WTC11 (cell line): ENCODE results near the gene SPEF1. TPM values are rescaled to one million over a fixed set of nuclear protein-coding genes. Genes with fewer than 3 reads are reported as not detected.

Experiments used
- ARID4B ChIP-seq: sonication (generic); formaldehyde crosslinking; IDR thresholded peaks from 2 replicates; pipeline ENCODE4 v1.8.0; 2023; ENCODE audit warnings: missing genetic modification reagents, mild to moderate bottlenecking, borderline replicate concordance
- CBFB ChIP-seq: sonication (generic); formaldehyde crosslinking; IDR thresholded peaks from 2 replicates; pipeline ENCODE4 v1.8.1; 2022; ENCODE audit warnings: mild to moderate bottlenecking, low read depth, missing genetic modification reagents
- CDX4 ChIP-seq: fragments of 250-450 bp; sonication (Bioruptor Pico); IDR thresholded peaks from 2 replicates; pipeline ENCODE4 v1.9.0; 2021; ENCODE audit warnings: moderate library complexity, mild to moderate bottlenecking, inconsistent platforms, borderline replicate concordance
- E2F1 ChIP-seq: sonication (generic); formaldehyde crosslinking; IDR thresholded peaks from 2 replicates; pipeline ENCODE4 v1.8.0; 2022; ENCODE audit warnings: mild to moderate bottlenecking, missing genetic modification reagents
- E2F5 ChIP-seq: sonication (generic); formaldehyde crosslinking; IDR thresholded peaks from 2 replicates; pipeline ENCODE4 v1.8.1; 2022; ENCODE audit warnings: mild to moderate bottlenecking, moderate library complexity, missing genetic modification reagents
- ETV6 ChIP-seq: sonication (generic); formaldehyde crosslinking; IDR thresholded peaks from 2 replicates; pipeline ENCODE4 v1.8.1; 2022; ENCODE audit warnings: mild to moderate bottlenecking, missing genetic modification reagents
- FOXK1 ChIP-seq: sonication (generic); formaldehyde crosslinking; IDR thresholded peaks from 2 replicates; pipeline ENCODE4 v1.8.0; 2022; ENCODE audit warnings: mild to moderate bottlenecking, moderate library complexity, missing genetic modification reagents
- FOXP1 ChIP-seq: sonication (generic); formaldehyde crosslinking; IDR thresholded peaks from 2 replicates; pipeline ENCODE4 v1.8.0; 2022; ENCODE audit warnings: missing genetic modification reagents, mild to moderate bottlenecking, moderate library complexity, borderline replicate concordance
- FOXP4 ChIP-seq: sonication (generic); formaldehyde crosslinking; IDR thresholded peaks from 2 replicates; pipeline ENCODE4 v1.8.0; 2022; ENCODE audit warnings: mild to moderate bottlenecking, missing genetic modification reagents
- GTF2I ChIP-seq: fragments of 250-450 bp; sonication (Bioruptor Pico); conservative IDR thresholded peaks from 2 replicates; pipeline ENCODE4 v1.4.0; 2021; ENCODE audit warnings: mild to moderate bottlenecking
- HMGXB4 ChIP-seq: sonication (generic); formaldehyde crosslinking; IDR thresholded peaks from 2 replicates; pipeline ENCODE4 v1.8.1; 2023; ENCODE audit warnings: mild to moderate bottlenecking, moderate library complexity, missing genetic modification reagents
- IRF1 ChIP-seq: sonication (generic); formaldehyde crosslinking; IDR thresholded peaks from 2 replicates; pipeline ENCODE4 v1.8.0; 2023; ENCODE audit warnings: missing genetic modification reagents
- JAZF1 ChIP-seq: fragments of 250-450 bp; sonication (Bioruptor Pico); IDR thresholded peaks from 2 replicates; pipeline ENCODE4 v1.9.0; 2021; ENCODE audit warnings: moderate library complexity, mild to moderate bottlenecking, inconsistent platforms
- KAT7 ChIP-seq: sonication (generic); formaldehyde crosslinking; IDR thresholded peaks from 2 replicates; pipeline ENCODE4 v1.8.1; 2023; ENCODE audit warnings: missing genetic modification reagents, mild to moderate bottlenecking, borderline replicate concordance
- MAX ChIP-seq: sonication (generic); formaldehyde crosslinking; IDR thresholded peaks from 2 replicates; pipeline ENCODE4 v1.8.0; 2022; ENCODE audit warnings: mild to moderate bottlenecking, missing genetic modification reagents
- NFYB ChIP-seq: sonication (generic); formaldehyde crosslinking; conservative IDR thresholded peaks from 2 replicates; pipeline ENCODE4 v1.8.0; 2022; ENCODE audit warnings: low read depth, missing genetic modification reagents
- OVOL2 ChIP-seq: fragments of 250-450 bp; sonication (Bioruptor Pico); IDR thresholded peaks from 2 replicates; pipeline ENCODE4 v1.9.0; 2021; ENCODE audit warnings: mild to moderate bottlenecking, borderline replicate concordance
- SMAD3 ChIP-seq: sonication (generic); formaldehyde crosslinking; IDR thresholded peaks from 2 replicates; pipeline ENCODE4 v1.8.0; 2022; ENCODE audit warnings: missing genetic modification reagents, mild to moderate bottlenecking, borderline replicate concordance
- SMAD4 ChIP-seq: sonication (generic); formaldehyde crosslinking; IDR thresholded peaks from 2 replicates; pipeline ENCODE4 v1.8.0; 2022; ENCODE audit warnings: mild to moderate bottlenecking, missing genetic modification reagents
- SP1 ChIP-seq: sonication (generic); formaldehyde crosslinking; conservative IDR thresholded peaks from 2 replicates; pipeline ENCODE4 v1.8.1; 2022; ENCODE audit warnings: missing genetic modification reagents
- TEAD4 ChIP-seq: sonication (generic); formaldehyde crosslinking; IDR thresholded peaks from 2 replicates; pipeline ENCODE4 v1.8.0; 2022; ENCODE audit warnings: mild to moderate bottlenecking, missing genetic modification reagents
- ZBTB43 ChIP-seq: sonication (generic); formaldehyde crosslinking; IDR thresholded peaks from 2 replicates; pipeline ENCODE4 v1.8.1; 2023; ENCODE audit warnings: mild to moderate bottlenecking, missing genetic modification reagents
- ZNF121 ChIP-seq: sonication (generic); formaldehyde crosslinking; IDR thresholded peaks from 2 replicates; pipeline ENCODE4 v1.8.0; 2023; ENCODE audit warnings: missing genetic modification reagents
- total RNA-seq: library from RNA; stranded (reverse); gene quantifications from 3 replicates; pipeline ENCODE4 v1.2.3, GENCODE V29; 2021

SPEF1 gene
- total RNA-seq, 1 experiment from 2014 or later, result 0.72 TPM

- TF ChIP-seq E2F5 (no peak), IRF1 (CRISPR knock-in tag) (no peak), KAT7 (CRISPR knock-in tag) (no peak), GTF2I (CRISPR knock-in tag) (peak; percentile 93), E2F1 (CRISPR knock-in tag) (no peak), MAX (CRISPR knock-in tag) (peak; percentile 74), FOXP4 (CRISPR knock-in tag) (peak; percentile 45; the same call in 1 of the 2 replicates), OVOL2 (CRISPR knock-in tag) (no peak), ZBTB43 (CRISPR knock-in tag) (no peak; the same call in 1 of the 2 replicates), JAZF1 (CRISPR knock-in tag) (no peak), CBFB (CRISPR knock-in tag) (no peak), TEAD4 (CRISPR knock-in tag) (no peak), CDX4 (CRISPR knock-in tag) (no peak), ARID4B (CRISPR knock-in tag) (no peak), ZNF121 (CRISPR knock-in tag) (peak; percentile 42; the same call in 1 of the 2 replicates), NFYB (peak; percentile 33; the same call in 1 of the 2 replicates), SMAD4 (CRISPR knock-in tag) (no peak), FOXK1 (CRISPR knock-in tag) (no peak), SP1 (peak; percentile 70; the same call in 1 of the 2 replicates), FOXP1 (CRISPR knock-in tag) (peak; percentile 81; the same call in 1 of the 2 replicates), SMAD3 (peak; percentile 30; the same call in 1 of the 2 replicates), ETV6 (CRISPR knock-in tag) (0 out of 2 replicates have a peak, but pooled peaks have one; percentile 28), HMGXB4 (CRISPR knock-in tag) (peak; percentile 73)
These were observed 14.5 kb upstream of the SPEF1 start, which contains the start of gene CDC25B (continued) for GRCh38 chr20:3795511-3796468.
